Breast epithelium (tissue), 4 donors: ENCODE measurements around the gene ANO3. TPM values are rescaled to one million over a fixed set of nuclear protein-coding genes. Genes with fewer than 3 reads are reported as not detected.

Source experiments
- DNase-seq, 2 donors: peaks; one replicate each; pipeline ENCODE4 v3.0.0-alpha.2; 2019; ENCODE audit warnings: low spot score in 2 of 2
- H3K27ac ChIP-seq, 2 donors: fragments of 200-600 bp; sonication (generic) in 1 of 2; one replicate each; pipeline ENCODE4 v1.5.1; 2016 to 2019; ENCODE audit warnings: mild to moderate bottlenecking in 1 of 2
- H3K27me3 ChIP-seq, 2 donors: fragments of 200-600 bp; sonication (generic) in 1 of 2; one replicate each; pipeline versions ENCODE4 v1.5.1 to v1.6.0; 2017 to 2019; ENCODE audit warnings: control low read depth in 1 of 2, mild to moderate bottlenecking in 1 of 2
- H3K36me3 ChIP-seq: fragments of 200-600 bp; one replicate; pipeline ENCODE4 v1.5.1; 2019
- H3K4me1 ChIP-seq, 2 donors: fragments of 200-600 bp; sonication (generic); one replicate each; pipeline ENCODE4 v1.5.1; 2016 to 2019; ENCODE audit warnings: control low read depth in 1 of 2
- H3K4me3 ChIP-seq, 3 donors: fragments of 200-600 bp; sonication (generic); 1 replicate in 2 of 3; 2 replicates in 1 of 3; pipeline ENCODE4 v1.5.1; 2016 to 2019; ENCODE audit warnings: mild to moderate bottlenecking in 3 of 3, moderate library complexity in 2 of 3
- H3K9me3 ChIP-seq, 2 donors: fragments of 200-600 bp; sonication (generic) in 1 of 2; one replicate each; pipeline ENCODE4 v1.5.1; 2016 to 2019; ENCODE audit warnings: control low read depth in 1 of 2
- CTCF ChIP-seq, 3 donors: fragments of 450-650 bp; IDR thresholded peaks; one replicate each; pipeline ENCODE4 v1.5.1; 2016 to 2017; ENCODE audit warnings: antibody characterized with exemption in 3 of 3, mild to moderate bottlenecking in 3 of 3, moderate library complexity in 3 of 3
- POLR2A ChIP-seq: fragments of 450-650 bp; IDR thresholded peaks from one replicate; pipeline ENCODE4 v1.6.1; 2016; ENCODE audit warnings: antibody characterized with exemption, mild to moderate bottlenecking, moderate library complexity
- POLR2AphosphoS5 ChIP-seq, 3 donors: sonication (generic); formaldehyde crosslinking; IDR thresholded peaks; one replicate each; pipeline ENCODE4 v1.6.1; 2017; ENCODE audit warnings: antibody characterized with exemption in 3 of 3
- intact Hi-C: fragments of 100-400 bp; cut with DNase I; formaldehyde crosslinking; loops from one replicate; pipeline ENCODE4 v1.15.1; 2023; ENCODE audit warnings: low total_unique reads
- total RNA-seq, 3 donors: library from RNA; depleted of rRNA; stranded (reverse); fragments of >200 nt; gene quantifications; one replicate each; pipeline ENCODE4 v1.1.0, GENCODE V29; 2016

The ANO3 gene
- total RNA-seq, 3 donors from 2014 or later: 0.29 to 9.0 (median 0.66) TPM

- Histone ChIP-seq H3K36me3 (no peaks in the 10 kb centered on the region), H3K9me3 (no peaks in the 10 kb centered on the region), H3K27ac (no peak overlapping the region), H3K4me1 (no peaks in the 10 kb centered on the region), H3K27me3 (no peaks in the 10 kb centered on the region), H3K4me3 (no peak overlapping the region)
- no peak for DNase-seq
- intact Hi-C loops: no loop called here
- TF ChIP-seq POLR2A (no peak), CTCF (IDR thresholded peaks at IDR 0.05) (no peak), POLR2AphosphoS5 (IDR thresholded peaks at IDR 0.05) (no peak)
Observed at GRCh38 chr11:26710489-26710888, 378.6 kb downstream of the ANO3 start.

- Histone ChIP-seq H3K36me3 (no peaks in the 10 kb centered on the region), H3K27me3 (no peaks in the 10 kb centered on the region), H3K27ac (no peak overlapping the region), H3K4me3 (no peak overlapping the region), H3K9me3 (no peaks in the 10 kb centered on the region), H3K4me1 (no peaks in the 10 kb centered on the region)
- TF ChIP-seq POLR2A (no peak), POLR2AphosphoS5 (IDR thresholded peaks at IDR 0.05) (no peak), CTCF (IDR thresholded peaks at IDR 0.05) (no peak)
- intact Hi-C loops: no loop called here
- no peak for DNase-seq
Observed at GRCh38 chr11:26712497-26712896, 380.6 kb downstream of the ANO3 start.

Other genes with a start within 250 kb of the ANO3 start
- gene MUC15, start 240.1 kb downstream of the ANO3 start, total RNA-seq: 10 to 100 TPM in 1 of 3 donors, 1 to 10 TPM in 1, not detected in 1; 6.6 to 61.2 TPM